Eye (tissue), 1 donor: ENCODE results near the gene GPR17.

ENCODE experiments used
- DNase-seq: peaks from one replicate; pipeline ENCODE4 v3.0.0-alpha.2; 2015

Gene GPR17

GRCh38 chr2:127641846-127642507, 4.0 kb upstream of the GPR17 start:
- DNase-seq: no peak

- no peak for DNase-seq
Observed at GRCh38 chr2:127642706-127643438, 3.1 kb upstream of the GPR17 start.

GRCh38 chr2:127643439-127644065, 2.4 kb upstream of the GPR17 start:
- DNase-seq: no peak

GRCh38 chr2:127644066-127645025, 1.6 kb upstream of the GPR17 start:
- no peak for DNase-seq

GRCh38 chr2:127645026-127645394, 943 bp upstream of the GPR17 start:
- peak; percentile 37 for DNase-seq

GRCh38 chr2:127646487-127647241, 711 bp downstream of the GPR17 start:
- no peak for DNase-seq

- DNase-seq: no peak
Observed at GRCh38 chr2:127647242-127648190, 1.6 kb downstream of the GPR17 start.

- DNase-seq: no peak
Observed at GRCh38 chr2:127648321-127648720, 2.4 kb downstream of the GPR17 start.

- no peak for DNase-seq
Observed at GRCh38 chr2:127649100-127649611, 3.2 kb downstream of the GPR17 start.

- peak; percentile 93 for DNase-seq
Observed at GRCh38 chr2:127649684-127650040, 3.7 kb downstream of the GPR17 start.

GRCh38 chr2:127650041-127650784, 4.3 kb downstream of the GPR17 start:
- no peak for DNase-seq

GRCh38 chr2:127650785-127651380, 4.9 kb downstream of the GPR17 start:
- no peak for DNase-seq

GRCh38 chr2:127651381-127651809, 5.4 kb downstream of the GPR17 start:
- DNase-seq: no peak

- DNase-seq: peak; percentile 48
Observed at GRCh38 chr2:127651971-127652550, 6.1 kb downstream of the GPR17 start.

- DNase-seq: no peak
Observed at GRCh38 chr2:127652786-127653357, 6.9 kb downstream of the GPR17 start.

GRCh38 chr2:127653421-127654083, 7.6 kb downstream of the GPR17 start:
- DNase-seq: no peak

GRCh38 chr2:127654084-127654837, 8.3 kb downstream of the GPR17 start:
- DNase-seq: no peak

- DNase-seq: no peak
Observed at GRCh38 chr2:127654838-127655175, 8.9 kb downstream of the GPR17 start.
